ENCODE results near the gene RYR1.

The RYR1 gene

GRCh38 chr19:38429055-38429810 lies 4.3 kb upstream of the RYR1 start:
- peak; percentile 13 to 32 for DNase-seq

GRCh38 chr19:38429811-38430156 lies 3.7 kb upstream of the RYR1 start:
- no peak for DNase-seq

GRCh38 chr19:38430931-38431330 lies 2.6 kb upstream of the RYR1 start:
- no peak for DNase-seq

GRCh38 chr19:38434549-38435051 lies 1.1 kb downstream of the RYR1 start:
- DNase-seq = no peak

GRCh38 chr19:38437295-38437694 lies 3.8 kb downstream of the RYR1 start:
- DNase-seq = no peak

GRCh38 chr19:38437917-38438316 lies 4.4 kb downstream of the RYR1 start:
- DNase-seq = no peak

- no peak for DNase-seq
Measured at GRCh38 chr19:38440592-38440991, 7.1 kb downstream of the RYR1 start.

GRCh38 chr19:38441657-38442348 lies 8.3 kb downstream of the RYR1 start:
- no peak for DNase-seq

- DNase-seq = no peak
Measured at GRCh38 chr19:38442736-38443135, 9.2 kb downstream of the RYR1 start.

GRCh38 chr19:38443458-38443999 lies 10.0 kb downstream of the RYR1 start:
- DNase-seq = no peak

GRCh38 chr19:38444026-38444425 lies 10.5 kb downstream of the RYR1 start:
- DNase-seq = no peak

GRCh38 chr19:38445362-38445761 lies 11.9 kb downstream of the RYR1 start:
- DNase-seq = no peak

- DNase-seq = no peak
Measured at GRCh38 chr19:38448225-38448624, 14.7 kb downstream of the RYR1 start.

GRCh38 chr19:38449518-38449917 lies 16.0 kb downstream of the RYR1 start:
- DNase-seq = no peak

- DNase-seq = no peak
Measured at GRCh38 chr19:38451036-38451435, 17.5 kb downstream of the RYR1 start.

GRCh38 chr19:38451629-38452028 lies 18.1 kb downstream of the RYR1 start:
- no peak for DNase-seq

GRCh38 chr19:38452430-38453366 lies 19.2 kb downstream of the RYR1 start:
- no peak for DNase-seq

- DNase-seq = no peak
Measured at GRCh38 chr19:38453596-38453995, 20.1 kb downstream of the RYR1 start.

GRCh38 chr19:38455031-38455430 lies 21.5 kb downstream of the RYR1 start:
- DNase-seq = no peak

GRCh38 chr19:38457202-38457601 lies 23.7 kb downstream of the RYR1 start:
- DNase-seq = no peak

GRCh38 chr19:38457690-38458405 lies 24.4 kb downstream of the RYR1 start:
- DNase-seq = no peak

- no peak for DNase-seq
Measured at GRCh38 chr19:38458991-38459390, 25.5 kb downstream of the RYR1 start.
